HEK293 (cell line): ENCODE measurements around the gene EPB41L5.

Experiments used
- MZF1 ChIP-seq: fragments of 450-650 bp; formaldehyde crosslinking; IDR thresholded peaks from 2 replicates; pipeline ENCODE4 v1.5.1; 2017; ENCODE audit warnings: missing biosample characterization, missing genetic modification characterization, borderline replicate concordance
- TRIM28 ChIP-seq: IDR thresholded peaks from 2 replicates; pipeline ENCODE4 v1.6.1; 2011; ENCODE audit warnings: low read length, control low read depth, borderline replicate concordance
- ZSCAN23 ChIP-seq: fragments of 450-650 bp; formaldehyde crosslinking; IDR thresholded peaks from 2 replicates; pipeline ENCODE4 v1.5.1; 2016; ENCODE audit warnings: missing biosample characterization, missing genetic modification characterization
- TF ChIP-seq, protein P1 (sequence below): fragments of 450-650 bp; formaldehyde crosslinking; IDR thresholded peaks from 2 replicates; pipeline ENCODE4 v1.5.1; 2016; ENCODE audit warnings: missing biosample characterization, missing genetic modification characterization
- TF ChIP-seq, protein P2 (sequence below): fragments of 450-650 bp; formaldehyde crosslinking; IDR thresholded peaks from 2 replicates; pipeline ENCODE4 v1.5.1; 2017; ENCODE audit warnings: missing biosample characterization, missing genetic modification characterization

DNA sequence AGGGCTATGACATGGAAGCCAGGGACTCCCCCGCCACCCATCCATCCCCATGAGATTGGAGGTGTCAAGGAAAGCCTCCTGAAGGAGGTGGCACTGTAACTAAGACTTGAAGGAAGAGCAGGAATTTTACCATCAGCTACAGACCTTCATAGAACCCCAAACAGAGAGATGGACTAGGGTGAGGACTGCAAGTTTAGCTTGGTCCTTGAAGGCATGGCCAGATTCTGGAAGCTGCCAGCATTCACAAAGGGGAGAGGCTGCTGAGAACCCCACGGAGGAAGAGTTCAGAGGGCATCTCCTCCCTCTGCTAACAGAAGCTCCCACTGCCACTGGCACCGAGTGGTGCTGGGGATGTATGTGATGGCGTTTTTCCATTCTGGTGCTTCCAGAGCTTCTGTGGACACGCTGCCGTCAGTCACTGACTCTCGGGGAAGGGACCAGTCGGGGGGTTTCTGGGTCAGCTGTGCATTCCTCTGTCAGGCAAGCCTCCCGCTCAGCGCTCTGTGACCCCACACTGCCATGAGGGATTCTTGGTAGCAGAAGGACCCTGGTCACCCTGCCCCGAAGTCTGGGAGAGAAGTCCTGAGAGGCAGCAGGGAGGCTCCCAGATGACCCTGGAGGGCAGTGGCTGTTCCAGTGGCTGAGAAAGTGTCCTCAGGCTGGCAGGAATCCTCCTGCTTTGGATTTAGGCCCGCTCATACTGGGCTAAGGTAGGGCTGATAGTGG, 192.2 kb downstream of the EPB41L5 start:
- TF ChIP-seq, protein P1, sequence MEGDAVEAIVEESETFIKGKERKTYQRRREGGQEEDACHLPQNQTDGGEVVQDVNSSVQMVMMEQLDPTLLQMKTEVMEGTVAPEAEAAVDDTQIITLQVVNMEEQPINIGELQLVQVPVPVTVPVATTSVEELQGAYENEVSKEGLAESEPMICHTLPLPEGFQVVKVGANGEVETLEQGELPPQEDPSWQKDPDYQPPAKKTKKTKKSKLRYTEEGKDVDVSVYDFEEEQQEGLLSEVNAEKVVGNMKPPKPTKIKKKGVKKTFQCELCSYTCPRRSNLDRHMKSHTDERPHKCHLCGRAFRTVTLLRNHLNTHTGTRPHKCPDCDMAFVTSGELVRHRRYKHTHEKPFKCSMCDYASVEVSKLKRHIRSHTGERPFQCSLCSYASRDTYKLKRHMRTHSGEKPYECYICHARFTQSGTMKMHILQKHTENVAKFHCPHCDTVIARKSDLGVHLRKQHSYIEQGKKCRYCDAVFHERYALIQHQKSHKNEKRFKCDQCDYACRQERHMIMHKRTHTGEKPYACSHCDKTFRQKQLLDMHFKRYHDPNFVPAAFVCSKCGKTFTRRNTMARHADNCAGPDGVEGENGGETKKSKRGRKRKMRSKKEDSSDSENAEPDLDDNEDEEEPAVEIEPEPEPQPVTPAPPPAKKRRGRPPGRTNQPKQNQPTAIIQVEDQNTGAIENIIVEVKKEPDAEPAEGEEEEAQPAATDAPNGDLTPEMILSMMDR: no peak
- TF ChIP-seq, protein P2, sequence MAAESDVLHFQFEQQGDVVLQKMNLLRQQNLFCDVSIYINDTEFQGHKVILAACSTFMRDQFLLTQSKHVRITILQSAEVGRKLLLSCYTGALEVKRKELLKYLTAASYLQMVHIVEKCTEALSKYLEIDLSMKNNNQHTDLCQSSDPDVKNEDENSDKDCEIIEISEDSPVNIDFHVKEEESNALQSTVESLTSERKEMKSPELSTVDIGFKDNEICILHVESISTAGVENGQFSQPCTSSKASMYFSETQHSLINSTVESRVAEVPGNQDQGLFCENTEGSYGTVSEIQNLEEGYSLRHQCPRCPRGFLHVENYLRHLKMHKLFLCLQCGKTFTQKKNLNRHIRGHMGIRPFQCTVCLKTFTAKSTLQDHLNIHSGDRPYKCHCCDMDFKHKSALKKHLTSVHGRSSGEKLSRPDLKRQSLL: no peak
- TF ChIP-seq ZSCAN23 (tag by site-specific recombination) (no peak), MZF1 (no peak), TRIM28 (no peak)
